GM12892 (cell line): ENCODE data around the gene CCR5AS.

Experiments
- POLR2A ChIP-seq: IDR thresholded peaks from 2 replicates; pipeline ENCODE4 v1.6.1; 2011; ENCODE audit warnings: low read depth, low read length, control low read depth
- POLR2AphosphoS5 ChIP-seq: IDR thresholded peaks from 2 replicates; pipeline ENCODE4 v1.6.1; 2011; ENCODE audit warnings: low read depth, low read length, control low read depth
- TAF1 ChIP-seq: IDR thresholded peaks from 2 replicates; pipeline ENCODE4 v1.6.1; 2011; ENCODE audit warnings: low read depth, mild to moderate bottlenecking, control low read depth, low read length, borderline replicate concordance

- TF ChIP-seq POLR2A, result no peak
- no peak for TF ChIP-seq POLR2AphosphoS5
- no peak for TF ChIP-seq TAF1
These were observed 28.3 kb upstream of the CCR5AS start for GRCh38 chr3:46435081-46435726.
